ENCODE data around the gene CHRNB1.

CHRNB1 gene

DNA sequence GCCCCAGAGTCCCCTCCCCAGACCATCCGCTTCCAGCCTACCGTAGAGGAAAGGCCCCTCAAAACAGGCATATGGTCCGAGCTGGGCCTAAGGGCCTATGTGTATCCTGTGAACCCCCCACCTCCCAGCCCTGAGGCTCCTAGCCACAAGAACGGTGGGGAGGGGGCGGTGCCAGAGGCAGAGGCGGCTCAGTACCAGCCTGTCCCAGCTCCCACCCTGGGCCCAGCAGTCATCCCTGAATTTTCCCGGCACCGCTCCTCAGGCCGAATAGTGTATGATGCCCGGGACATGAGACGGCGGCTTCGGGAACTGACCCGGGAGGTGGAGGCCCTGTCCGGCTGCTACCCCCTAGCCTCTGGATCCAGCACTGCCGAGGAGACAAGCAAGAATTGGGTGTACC is 23.7 kb upstream of the CHRNB1 start:
- peaks cover 2% of the 10 kb centered on the region for H3K36me3 Mint-ChIP-seq (ENCODE audit: insufficient read depth)
- ATAC-seq (replicated peaks; ENCODE audit: extremely low read depth, poor library complexity, severe bottlenecking) (no peak), DNase-seq (ENCODE audit: low spot score in 2 of 2) (no peak)
- no peaks in the 10 kb centered on the region for H3K9me3 Mint-ChIP-seq
- no peak overlapping the region for H3K4me3 Mint-ChIP-seq
- H3K4me1 Mint-ChIP-seq, result no peaks in the 10 kb centered on the region
- peaks cover 11% of the 10 kb centered on the region for H3K27me3 Mint-ChIP-seq
- H3K27ac Mint-ChIP-seq (ENCODE audit: low read depth), result no peak overlapping the region

DNA sequence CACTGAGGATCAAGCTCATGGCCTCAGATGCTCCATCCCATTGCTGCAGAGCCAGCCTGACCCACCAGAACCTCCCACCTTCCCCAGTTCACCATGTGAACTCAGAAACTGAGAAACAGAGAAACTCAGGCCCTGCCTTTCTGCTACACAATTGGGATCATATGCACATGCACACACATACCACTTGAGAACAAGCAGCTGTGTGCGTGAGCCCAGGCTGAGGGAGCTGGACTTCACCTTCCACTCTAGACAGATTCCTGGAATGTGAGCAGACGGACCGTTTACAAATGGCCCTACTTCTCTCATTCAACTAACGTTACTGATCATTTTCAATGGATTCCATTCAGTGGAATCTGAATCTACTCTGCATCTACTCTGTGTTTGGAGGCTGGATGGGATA is 21.2 kb upstream of the CHRNB1 start:
- H3K4me3 Mint-ChIP-seq, result no peak overlapping the region
- H3K4me1 Mint-ChIP-seq, result no peaks in the 10 kb centered on the region
- peaks cover 2% of the 10 kb centered on the region for H3K36me3 Mint-ChIP-seq (ENCODE audit: insufficient read depth)
- H3K27ac Mint-ChIP-seq (ENCODE audit: low read depth), result no peak overlapping the region
- DNase-seq (ENCODE audit: low spot score in 2 of 2) (no peak), ATAC-seq (replicated peaks; ENCODE audit: extremely low read depth, poor library complexity, severe bottlenecking) (no peak)
- no peaks in the 10 kb centered on the region for H3K9me3 Mint-ChIP-seq
- peaks cover 9% of the 10 kb centered on the region for H3K27me3 Mint-ChIP-seq

DNA sequence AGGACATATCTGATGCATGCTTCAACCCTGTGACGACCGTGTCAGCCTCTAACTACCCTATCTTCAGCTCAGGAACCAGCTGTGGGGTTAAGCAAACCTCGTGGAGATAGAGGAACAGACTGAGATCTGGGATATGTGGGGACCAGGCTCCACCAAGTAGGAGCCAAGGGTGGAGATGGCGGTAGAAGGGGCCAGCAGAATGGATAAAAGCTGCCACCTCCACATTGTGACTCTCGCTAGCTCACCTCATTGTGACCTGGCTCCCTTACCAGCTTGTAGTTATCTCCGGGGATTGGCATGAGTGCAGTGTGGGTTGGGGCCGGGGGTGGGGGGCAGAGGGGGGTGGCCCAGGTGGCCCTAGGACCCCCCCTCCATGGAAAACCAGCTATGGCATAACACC is 19.5 kb upstream of the CHRNB1 start, which contains the start of gene SPEM2:
Gene SPEM2, plus strand, starts transcription at position 301 of the 400 bp plus-strand sequence. Its CDS starts 73 bp downstream, at position 374.
- no peak within 1 kb of the TSS for H3K4me3 Mint-ChIP-seq
- peak within 1 kb of the TSS; percentile 8 for H3K27ac Mint-ChIP-seq (ENCODE audit: low read depth)
- DNase-seq (ENCODE audit: low spot score in 2 of 2), result no peak

DNA sequence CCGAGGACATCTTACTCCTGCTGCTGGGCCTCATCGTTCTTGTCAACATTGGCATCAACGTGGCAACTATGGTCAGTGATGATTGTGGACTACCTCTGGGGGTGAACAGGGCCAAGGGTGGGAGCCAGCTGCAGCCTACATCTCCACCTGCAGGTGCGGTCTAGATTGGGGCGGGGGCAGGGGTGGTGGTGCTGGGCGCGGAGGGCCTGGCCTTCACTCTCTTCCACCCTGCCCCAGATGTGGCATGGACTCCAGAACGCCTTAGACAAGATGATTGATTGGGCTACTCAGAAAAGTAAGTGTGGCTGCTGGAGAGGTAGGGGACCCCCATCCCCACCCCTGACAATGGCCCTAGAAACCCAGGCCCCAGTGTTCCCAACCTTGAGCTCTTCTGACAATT is 19.1 kb upstream of the CHRNB1 start:
- H3K9me3 Mint-ChIP-seq, result no peaks in the 10 kb centered on the region
- H3K36me3 Mint-ChIP-seq (ENCODE audit: insufficient read depth), result peaks cover 4% of the 10 kb centered on the region
- H3K4me1 Mint-ChIP-seq, result no peaks in the 10 kb centered on the region
- DNase-seq (ENCODE audit: low spot score in 2 of 2), result no peak
- no peak for ATAC-seq (replicated peaks; ENCODE audit: extremely low read depth, poor library complexity, severe bottlenecking)
- no peak overlapping the region for H3K27ac Mint-ChIP-seq (ENCODE audit: low read depth)
- H3K27me3 Mint-ChIP-seq, result no peaks in the 10 kb centered on the region
- H3K4me3 Mint-ChIP-seq, result no peak overlapping the region

More for the DNA sequence above, 19.5 kb upstream of the CHRNB1 start, which contains the start of gene SPEM2:
- peaks cover 4% of the 10 kb centered on the region for H3K36me3 Mint-ChIP-seq (ENCODE audit: insufficient read depth)
- no peaks in the 10 kb centered on the region for H3K4me1 Mint-ChIP-seq
- H3K27me3 Mint-ChIP-seq, result no peaks in the 10 kb centered on the region
- H3K9me3 Mint-ChIP-seq, result no peaks in the 10 kb centered on the region
- no peak for ATAC-seq (replicated peaks; ENCODE audit: extremely low read depth, poor library complexity, severe bottlenecking)

DNA sequence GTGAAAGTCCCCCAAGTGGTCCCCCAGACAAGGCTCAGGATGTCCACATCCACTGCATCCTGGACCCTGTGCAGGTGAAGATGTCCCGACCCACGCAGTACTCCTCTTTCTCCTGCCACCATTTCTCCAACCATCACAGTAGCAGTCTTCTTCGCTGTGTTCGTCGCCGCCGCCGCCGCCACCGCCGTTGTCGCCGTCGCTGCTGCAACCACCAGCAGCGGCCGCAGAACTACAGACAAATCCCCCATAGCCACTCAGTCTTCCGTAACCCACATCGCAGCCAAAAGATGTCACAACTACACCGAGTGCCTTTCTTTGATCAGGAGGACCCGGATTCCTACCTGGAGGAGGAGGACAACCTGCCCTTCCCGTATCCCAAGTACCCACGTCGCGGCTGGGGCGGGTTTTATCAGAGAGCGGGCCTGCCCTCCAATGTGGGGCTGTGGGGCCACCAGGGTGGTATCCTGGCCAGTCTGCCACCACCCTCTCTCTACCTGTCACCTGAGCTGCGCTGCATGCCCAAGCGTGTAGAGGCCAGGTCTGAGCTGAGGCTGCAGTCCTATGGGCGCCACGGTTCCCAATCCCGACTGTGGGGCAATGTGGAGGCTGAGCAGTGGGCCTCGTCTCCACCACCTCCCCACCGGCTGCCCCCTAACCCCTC is 18.5 kb upstream of the CHRNB1 start:
- no peak overlapping the region for H3K27ac Mint-ChIP-seq (ENCODE audit: low read depth)
- no peaks in the 10 kb centered on the region for H3K4me1 Mint-ChIP-seq
- no peaks in the 10 kb centered on the region for H3K27me3 Mint-ChIP-seq
- no peak overlapping the region for H3K4me3 Mint-ChIP-seq
- H3K9me3 Mint-ChIP-seq, result no peaks in the 10 kb centered on the region
- ATAC-seq (replicated peaks; ENCODE audit: extremely low read depth, poor library complexity, severe bottlenecking) (no peak), DNase-seq (ENCODE audit: low spot score in 2 of 2) (no peak)
- peaks cover 4% of the 10 kb centered on the region for H3K36me3 Mint-ChIP-seq (ENCODE audit: insufficient read depth)

DNA sequence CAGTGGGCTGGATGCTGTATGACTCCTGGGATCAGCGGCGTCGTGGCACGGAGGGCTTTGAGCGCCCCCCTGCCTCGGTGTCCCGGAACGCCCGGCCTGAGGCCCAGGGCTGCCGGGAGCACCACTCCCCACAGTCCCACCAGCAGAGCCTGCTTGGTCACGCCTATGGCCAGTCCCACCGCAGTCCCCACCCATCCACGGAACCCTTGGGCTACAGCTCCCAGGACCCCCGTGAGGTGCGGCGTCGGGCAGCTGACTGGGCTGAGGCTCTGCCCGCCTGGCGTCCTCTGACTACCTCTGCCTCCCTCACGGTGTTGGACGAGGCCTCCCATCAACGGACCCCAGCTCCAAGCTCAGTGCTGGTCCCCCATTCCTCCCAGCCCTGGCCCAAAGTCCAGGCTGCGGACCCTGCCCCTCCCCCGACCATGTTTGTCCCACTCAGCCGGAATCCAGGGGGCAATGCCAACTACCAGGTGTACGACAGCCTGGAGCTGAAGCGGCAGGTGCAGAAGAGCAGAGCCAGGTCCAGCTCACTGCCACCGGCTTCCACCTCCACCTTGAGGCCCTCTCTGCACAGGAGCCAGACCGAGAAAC is 17.9 kb upstream of the CHRNB1 start:
- ATAC-seq (replicated peaks; ENCODE audit: extremely low read depth, poor library complexity, severe bottlenecking) (no peak), DNase-seq (ENCODE audit: low spot score in 2 of 2) (no peak)
- no peaks in the 10 kb centered on the region for H3K27me3 Mint-ChIP-seq
- no peak overlapping the region for H3K4me3 Mint-ChIP-seq
- no peaks in the 10 kb centered on the region for H3K9me3 Mint-ChIP-seq
- H3K36me3 Mint-ChIP-seq (ENCODE audit: insufficient read depth), result peaks cover 4% of the 10 kb centered on the region
- H3K4me1 Mint-ChIP-seq, result no peaks in the 10 kb centered on the region
- H3K27ac Mint-ChIP-seq (ENCODE audit: low read depth), result no peak overlapping the region

DNA sequence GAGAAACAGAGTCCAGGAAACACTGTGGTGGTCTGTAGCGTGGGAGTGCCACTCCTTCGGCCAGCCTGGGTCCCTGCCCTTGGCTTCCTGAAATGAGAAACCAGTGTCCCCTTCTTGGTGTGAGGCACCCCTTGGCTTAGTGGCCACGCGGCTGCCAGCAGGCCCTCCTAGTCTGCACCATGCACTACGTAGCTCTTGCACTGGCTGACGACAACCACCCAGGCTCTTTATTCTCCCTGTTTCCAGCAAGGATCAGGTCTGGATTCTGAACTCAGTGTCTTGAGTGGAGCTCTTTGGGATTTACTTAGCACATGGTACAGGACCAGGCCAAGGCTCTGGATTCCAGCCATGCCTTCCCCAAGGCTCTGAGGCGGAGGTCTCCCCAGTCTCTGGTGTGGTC is 17.3 kb upstream of the CHRNB1 start:
- H3K27ac Mint-ChIP-seq (ENCODE audit: low read depth), result no peak overlapping the region

DNA sequence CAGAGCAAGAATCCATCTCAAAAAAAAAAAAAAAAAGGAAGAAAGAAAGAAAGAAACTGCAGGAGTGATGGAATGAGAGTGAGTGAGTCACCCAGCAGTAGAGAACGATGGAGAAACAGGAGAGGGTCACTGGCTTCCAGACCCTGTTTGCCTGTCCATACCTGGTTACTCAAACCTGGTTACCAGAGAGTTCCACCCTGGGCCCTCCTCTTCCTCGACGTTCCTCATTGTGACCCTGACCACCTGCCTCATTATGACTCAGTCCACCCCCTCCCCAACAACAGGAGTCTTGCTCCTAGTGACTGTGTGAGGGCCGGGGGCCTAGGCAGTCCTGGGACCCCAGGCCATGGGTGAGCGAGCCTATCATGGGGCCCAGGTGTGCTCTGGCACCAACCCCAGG is 16.3 kb upstream of the CHRNB1 start, which contains the start of gene SPEM3:
Gene SPEM3, plus strand, starts transcription at position 301 of the 400 bp plus-strand sequence. Its CDS starts 46 bp downstream, at position 347.
- Mint-ChIP-seq H3K27me3 (no peaks in the 10 kb centered on the region), H3K36me3 (ENCODE audit: insufficient read depth) (peaks cover 4% of the 10 kb centered on the region), H3K4me3 (no peak within 1 kb of the TSS), H3K4me1 (no peaks in the 10 kb centered on the region), H3K9me3 (no peaks in the 10 kb centered on the region), H3K27ac (ENCODE audit: low read depth) (no peak within 1 kb of the TSS)
- ATAC-seq (replicated peaks; ENCODE audit: extremely low read depth, poor library complexity, severe bottlenecking), result no peak
- DNase-seq (ENCODE audit: low spot score in 2 of 2), result no peak

More for the DNA sequence above, 17.3 kb upstream of the CHRNB1 start:
- H3K36me3 Mint-ChIP-seq (ENCODE audit: insufficient read depth), result peaks cover 4% of the 10 kb centered on the region
- H3K4me3 Mint-ChIP-seq, result no peak overlapping the region
- ATAC-seq (replicated peaks; ENCODE audit: extremely low read depth, poor library complexity, severe bottlenecking) (no peak), DNase-seq (ENCODE audit: low spot score in 2 of 2) (no peak)
- no peaks in the 10 kb centered on the region for H3K9me3 Mint-ChIP-seq
- no peaks in the 10 kb centered on the region for H3K27me3 Mint-ChIP-seq
- H3K4me1 Mint-ChIP-seq, result no peaks in the 10 kb centered on the region

DNA sequence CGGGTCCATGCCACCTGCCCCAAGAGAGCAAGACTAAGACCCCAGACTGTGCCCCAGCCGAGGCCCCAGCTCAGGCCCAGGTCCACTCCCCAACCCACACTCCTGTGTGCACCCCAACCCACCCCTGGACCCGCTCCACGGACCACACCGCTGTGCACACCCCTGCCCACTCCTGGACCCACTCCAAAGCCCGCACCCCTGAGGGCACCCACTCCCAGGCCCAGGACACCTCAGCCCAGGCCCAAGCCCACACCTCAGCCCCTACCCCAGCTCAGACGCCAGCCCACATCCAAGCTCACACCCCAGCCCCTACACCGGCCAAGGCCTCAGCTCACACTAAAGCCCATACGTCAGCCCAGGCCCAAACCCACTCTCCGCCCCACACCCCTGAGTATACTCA is 15.1 kb upstream of the CHRNB1 start:
- H3K27me3 Mint-ChIP-seq, result no peaks in the 10 kb centered on the region
- H3K36me3 Mint-ChIP-seq (ENCODE audit: insufficient read depth), result peaks cover 4% of the 10 kb centered on the region

DNA sequence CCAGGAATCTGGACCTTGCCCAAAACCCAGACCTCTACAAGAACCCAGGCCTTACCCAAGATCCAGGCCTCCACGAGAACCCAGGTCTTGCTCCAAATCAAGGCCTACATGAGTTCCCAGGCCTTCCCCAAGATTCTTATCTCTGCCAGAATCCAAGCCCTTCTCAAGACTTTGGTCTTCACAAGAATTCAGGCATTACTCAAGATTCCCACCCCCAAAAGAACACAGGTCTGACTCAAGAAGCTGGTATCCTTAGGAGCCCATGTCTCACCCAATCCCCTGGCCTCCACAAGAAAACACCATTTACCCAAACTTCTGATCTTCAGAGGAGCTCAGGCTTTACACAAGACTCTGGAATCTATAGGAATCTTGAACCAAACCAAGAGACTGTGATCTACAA is 13.6 kb upstream of the CHRNB1 start:
- no peak overlapping the region for H3K4me3 Mint-ChIP-seq
- ATAC-seq (replicated peaks; ENCODE audit: extremely low read depth, poor library complexity, severe bottlenecking) (no peak), DNase-seq (ENCODE audit: low spot score in 2 of 2) (no peak)
- H3K27ac Mint-ChIP-seq (ENCODE audit: low read depth), result no peak overlapping the region
- peaks cover 4% of the 10 kb centered on the region for H3K4me1 Mint-ChIP-seq
- H3K9me3 Mint-ChIP-seq, result no peaks in the 10 kb centered on the region
- peaks cover 8% of the 10 kb centered on the region for H3K36me3 Mint-ChIP-seq (ENCODE audit: insufficient read depth)
- H3K27me3 Mint-ChIP-seq, result no peaks in the 10 kb centered on the region

More for the DNA sequence above, 15.1 kb upstream of the CHRNB1 start:
- Mint-ChIP-seq H3K27ac (ENCODE audit: low read depth) (no peak overlapping the region), H3K4me1 (no peaks in the 10 kb centered on the region), H3K4me3 (no peak overlapping the region), H3K9me3 (no peaks in the 10 kb centered on the region)
- no peak for ATAC-seq (replicated peaks; ENCODE audit: extremely low read depth, poor library complexity, severe bottlenecking)
- no peak for DNase-seq (ENCODE audit: low spot score in 2 of 2)

DNA sequence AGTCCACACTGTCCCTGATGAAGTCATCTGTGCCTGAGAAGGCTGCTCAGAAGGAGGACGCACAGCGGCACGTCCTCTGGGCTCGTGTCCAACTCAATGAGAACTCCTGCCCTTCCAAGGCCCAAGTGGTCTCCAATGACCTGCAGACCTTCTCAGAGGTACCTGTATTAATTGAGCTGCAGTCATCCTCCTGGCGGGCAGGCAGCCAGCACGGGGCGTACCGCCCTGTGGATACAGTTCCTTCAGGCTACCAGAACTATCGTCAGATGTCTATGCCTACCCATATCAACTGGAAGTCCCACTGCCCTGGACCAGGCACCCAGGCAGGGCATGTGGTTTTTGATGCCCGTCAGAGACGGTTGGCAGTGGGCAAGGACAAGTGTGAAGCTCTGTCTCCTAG is 12.6 kb upstream of the CHRNB1 start:
- H3K27ac Mint-ChIP-seq (ENCODE audit: low read depth), result no peak overlapping the region
- H3K9me3 Mint-ChIP-seq, result no peaks in the 10 kb centered on the region
- H3K4me1 Mint-ChIP-seq, result peaks cover 13% of the 10 kb centered on the region
- no peak overlapping the region for H3K4me3 Mint-ChIP-seq
- no peak for DNase-seq (ENCODE audit: low spot score in 2 of 2)
- ATAC-seq (replicated peaks; ENCODE audit: extremely low read depth, poor library complexity, severe bottlenecking), result no peak
- peaks cover 14% of the 10 kb centered on the region for H3K36me3 Mint-ChIP-seq (ENCODE audit: insufficient read depth)
- no peaks in the 10 kb centered on the region for H3K27me3 Mint-ChIP-seq

DNA sequence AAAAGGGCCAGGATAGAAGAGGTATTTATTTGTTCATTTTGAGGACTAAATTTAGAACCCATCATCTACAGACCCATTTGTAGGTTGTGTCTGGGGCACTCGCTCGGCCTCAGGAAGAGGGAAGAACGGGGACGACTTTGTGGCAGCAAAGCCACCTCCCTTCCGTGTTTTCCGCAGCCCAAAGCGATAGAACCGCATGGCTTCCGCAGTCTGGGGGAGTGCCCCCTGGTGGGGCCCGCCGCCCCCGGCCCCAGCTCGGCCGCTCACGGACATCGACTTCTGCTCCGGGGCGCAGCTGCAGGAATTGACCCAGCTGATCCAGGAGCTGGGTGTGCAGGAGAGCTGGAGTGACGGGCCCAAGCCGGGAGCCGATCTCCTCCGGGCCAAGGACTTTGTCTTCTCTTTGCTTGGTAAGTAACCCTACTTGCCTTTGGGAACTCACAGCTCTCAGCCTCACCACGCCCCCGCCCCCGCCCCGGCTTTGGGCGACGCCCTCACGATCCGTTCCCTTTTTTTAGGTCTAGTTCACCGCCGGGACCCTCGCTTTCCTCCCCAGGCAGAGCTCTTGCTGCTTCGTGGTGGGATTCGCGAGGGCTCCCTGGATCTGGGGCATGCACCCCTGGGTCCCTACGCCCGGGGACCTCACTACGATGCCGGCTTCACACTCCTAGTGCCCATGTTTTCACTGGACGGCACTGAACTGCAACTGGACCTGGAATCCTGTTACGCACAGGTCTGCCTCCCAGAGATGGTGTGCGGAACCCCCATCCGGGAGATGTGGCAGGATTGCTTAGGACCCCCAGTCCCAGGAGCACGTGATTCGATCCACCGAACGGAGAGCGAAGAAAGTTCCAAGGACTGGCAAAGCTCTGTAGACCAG is 8.9 kb upstream of the CHRNB1 start:
- peaks cover 40% of the 10 kb centered on the region for H3K4me1 Mint-ChIP-seq
- H3K36me3 Mint-ChIP-seq (ENCODE audit: insufficient read depth), result peaks cover 19% of the 10 kb centered on the region
- H3K27ac Mint-ChIP-seq (ENCODE audit: low read depth), result peak overlapping the region; percentile 89
- peak; percentile 29 for ATAC-seq (replicated peaks; ENCODE audit: extremely low read depth, poor library complexity, severe bottlenecking)
- H3K27me3 Mint-ChIP-seq, result peaks cover 30% of the 10 kb centered on the region
- no peaks in the 10 kb centered on the region for H3K9me3 Mint-ChIP-seq
- peak overlapping the region; percentile 95 for H3K4me3 Mint-ChIP-seq
- DNase-seq (ENCODE audit: low spot score in 2 of 2), result no peak

Measured in central memory CD8-positive, alpha-beta T cell (primary cell).